GM12864 (cell line): ENCODE results near the gene HELT.
"Not testable (repeated sequence)": the region's sequence is repeated elsewhere in the genome, so short reads cannot be mapped to it uniquely, and the experiment has no call there.

Source experiments
- DNase-seq: peaks from one replicate; pipeline ENCODE4 v3.0.0-alpha.2; 2011; ENCODE audit warnings: low read depth
- H3K4me3 ChIP-seq: 2 replicates; pipeline ENCODE4 v1.5.1; 2011; ENCODE audit warnings: mild to moderate bottlenecking, low read depth, low read length, control low read depth
- TF ChIP-seq, protein P1 (sequence below): IDR thresholded peaks from 2 replicates; pipeline ENCODE4 v1.5.1; 2011; ENCODE audit warnings: low read depth, mild to moderate bottlenecking, moderate library complexity, low read length, control low read depth, inconsistent platforms; ENCODE audit errors: missing control alignments

Gene HELT

GRCh38 chr4:184992422-184992821 lies 25.9 kb upstream of the HELT start:
- no peak for DNase-seq
- TF ChIP-seq, protein P1, sequence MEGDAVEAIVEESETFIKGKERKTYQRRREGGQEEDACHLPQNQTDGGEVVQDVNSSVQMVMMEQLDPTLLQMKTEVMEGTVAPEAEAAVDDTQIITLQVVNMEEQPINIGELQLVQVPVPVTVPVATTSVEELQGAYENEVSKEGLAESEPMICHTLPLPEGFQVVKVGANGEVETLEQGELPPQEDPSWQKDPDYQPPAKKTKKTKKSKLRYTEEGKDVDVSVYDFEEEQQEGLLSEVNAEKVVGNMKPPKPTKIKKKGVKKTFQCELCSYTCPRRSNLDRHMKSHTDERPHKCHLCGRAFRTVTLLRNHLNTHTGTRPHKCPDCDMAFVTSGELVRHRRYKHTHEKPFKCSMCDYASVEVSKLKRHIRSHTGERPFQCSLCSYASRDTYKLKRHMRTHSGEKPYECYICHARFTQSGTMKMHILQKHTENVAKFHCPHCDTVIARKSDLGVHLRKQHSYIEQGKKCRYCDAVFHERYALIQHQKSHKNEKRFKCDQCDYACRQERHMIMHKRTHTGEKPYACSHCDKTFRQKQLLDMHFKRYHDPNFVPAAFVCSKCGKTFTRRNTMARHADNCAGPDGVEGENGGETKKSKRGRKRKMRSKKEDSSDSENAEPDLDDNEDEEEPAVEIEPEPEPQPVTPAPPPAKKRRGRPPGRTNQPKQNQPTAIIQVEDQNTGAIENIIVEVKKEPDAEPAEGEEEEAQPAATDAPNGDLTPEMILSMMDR = no peak
- no peak overlapping the region for H3K4me3 ChIP-seq

DNA sequence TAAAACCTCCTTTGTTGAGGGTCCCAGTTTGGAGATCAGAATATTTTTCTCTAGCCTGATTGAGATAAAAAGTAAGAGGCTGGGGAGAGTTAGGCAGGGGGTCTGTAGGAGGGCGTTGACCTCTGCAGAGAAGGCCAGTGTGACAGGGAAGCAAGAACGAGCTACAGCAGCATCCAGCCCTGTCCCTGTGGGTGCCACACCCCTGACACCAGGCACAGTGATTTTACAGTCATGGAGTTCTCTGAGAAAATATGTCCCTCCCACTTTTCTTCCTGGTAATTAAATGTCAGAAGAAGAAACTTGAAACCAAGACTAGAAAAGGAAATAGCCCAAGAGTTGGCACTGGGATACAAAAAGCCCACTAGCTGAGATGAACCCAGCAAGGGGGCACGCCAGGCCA lies 25.0 kb upstream of the HELT start:
- H3K4me3 ChIP-seq = no peak overlapping the region
- DNase-seq = no peak
- TF ChIP-seq, protein P1 = no peak

GRCh38 chr4:184994010-184994622 lies 24.2 kb upstream of the HELT start:
- TF ChIP-seq, protein P1 = no peak
- no peak for DNase-seq
- no peak overlapping the region for H3K4me3 ChIP-seq

- no peak for DNase-seq
- TF ChIP-seq, protein P1 = no peak
- no peak overlapping the region for H3K4me3 ChIP-seq
These were observed 23.7 kb upstream of the HELT start for GRCh38 chr4:184994623-184995010.

DNA sequence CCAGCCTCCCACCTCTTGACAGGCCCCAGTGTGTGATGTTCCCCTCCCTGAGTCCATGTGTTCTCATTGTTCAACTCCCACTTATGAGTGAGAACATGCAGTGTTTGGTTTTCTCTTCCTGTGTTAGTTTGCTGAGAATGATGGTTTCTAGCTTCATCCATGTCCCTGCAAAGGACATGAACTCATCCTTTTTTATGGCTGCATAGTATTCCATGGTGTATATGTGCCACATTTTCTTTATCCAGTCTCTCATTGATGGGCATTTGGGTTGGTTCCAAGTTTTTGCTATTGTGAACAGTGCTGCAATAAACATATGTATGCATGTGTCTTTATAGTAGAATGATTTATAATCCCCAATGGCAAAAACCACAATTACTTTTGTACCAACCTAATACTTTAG lies 20.6 kb upstream of the HELT start:
- not testable (repeated sequence) for DNase-seq, H3K4me3 ChIP-seq

DNA sequence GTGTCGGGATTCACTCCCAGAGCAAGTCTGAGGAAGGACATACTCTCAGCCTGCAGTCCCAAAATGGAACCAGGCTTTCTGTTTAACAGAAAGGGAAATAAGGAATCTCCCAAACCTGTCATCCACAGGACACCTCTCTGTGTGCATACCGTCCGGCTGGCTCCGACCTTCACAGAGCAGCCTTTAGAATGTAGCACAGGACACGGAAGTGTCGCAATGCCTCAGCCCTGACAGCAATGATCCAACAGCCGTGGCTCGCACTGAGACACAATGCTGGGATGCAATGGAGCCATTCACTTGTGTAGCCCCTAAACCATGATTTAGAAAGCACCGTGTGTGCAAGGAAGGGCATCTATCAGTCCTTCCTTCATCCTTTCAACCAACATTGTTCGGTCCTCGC lies 15.5 kb upstream of the HELT start:
- no peak for DNase-seq
- H3K4me3 ChIP-seq = no peak overlapping the region
- TF ChIP-seq, protein P1 = no peak

- no peak for DNase-seq
- TF ChIP-seq, protein P1 = no peak
- no peak overlapping the region for H3K4me3 ChIP-seq
These were observed 14.5 kb upstream of the HELT start for GRCh38 chr4:185003596-185004351.
